Measurements from ENCODE around the gene ZW10.

Gene ZW10

GRCh38 chr11:113697756-113698407, 75.6 kb downstream of the ZW10 start:
- no peak for DNase-seq

- no peak for DNase-seq
Measured at GRCh38 chr11:113697111-113697510, 76.4 kb downstream of the ZW10 start.

GRCh38 chr11:113695207-113695606, 78.3 kb downstream of the ZW10 start:
- DNase-seq: no peak

- no peak for DNase-seq
Measured at GRCh38 chr11:113694390-113694789, 79.1 kb downstream of the ZW10 start.

- no peak for DNase-seq
Measured at GRCh38 chr11:113693030-113693429, 80.5 kb downstream of the ZW10 start.

- DNase-seq: no peak
Measured at GRCh38 chr11:113690619-113691569, 82.6 kb downstream of the ZW10 start.

GRCh38 chr11:113689768-113690618, 83.5 kb downstream of the ZW10 start:
- DNase-seq: no peak

- no peak for DNase-seq
Measured at GRCh38 chr11:113685654-113686359, 87.7 kb downstream of the ZW10 start.

GRCh38 chr11:113684496-113684895, 89.0 kb downstream of the ZW10 start:
- no peak for DNase-seq

- DNase-seq: no peak
Measured at GRCh38 chr11:113683481-113684046, 89.9 kb downstream of the ZW10 start.

All from SHP77 (cell line).